CD4-positive, alpha-beta T cell (primary cell): Measurements from ENCODE around the gene PGAP3. TPM values are rescaled to one million over a fixed set of nuclear protein-coding genes. Genes with fewer than 3 reads are reported as not detected.
A peak's percentile ranks its signal among the peaks of the same experiment; 100 is the strongest.

ENCODE experiments used
- ATAC-seq: fragments of 200-7000 bp; cut with Tn5 transposase; one replicate; pipeline ENCODE4 v1.10.0; 2022; ENCODE audit warnings: mild to moderate bottlenecking; ENCODE audit not compliant: poor library complexity
- CTCF ChIA-PET: fragments of 350-600 bp; sonication (Branson Sonifier 250); formaldehyde crosslinking; loops from one replicate; lab custom pipeline; 2021; ENCODE audit warnings: antibody characterized with exemption, inconsistent platforms; lab: Charles Lee
- POLR2A ChIA-PET: fragments of 350-600 bp; sonication (Branson Sonifier 250); formaldehyde crosslinking; loops from one replicate; lab custom pipeline; 2021; ENCODE audit warnings: antibody characterized with exemption, inconsistent platforms; lab: Charles Lee
- DNase-seq, 14 experiments: peaks; one replicate each; pipeline ENCODE4 v3.0.0-alpha.2; 2013 to 2020; ENCODE audit warnings: mixed read lengths in 2 of 14
- H3K27ac ChIP-seq, 2 donors: one replicate each; pipeline versions ENCODE4 v1.5.1 to v1.7.0; 2013; ENCODE audit warnings: low read length in 2 of 2, low read depth in 1 of 2, mild to moderate bottlenecking in 1 of 2
- H3K27me3 ChIP-seq, 2 experiments: 1 replicate in 1 of 2; 2 replicates in 1 of 2; pipeline versions ENCODE4 v1.6.1 to v1.7.0; 2013; ENCODE audit warnings: low read length in 2 of 2, control low read depth in 1 of 2, mild to moderate bottlenecking in 1 of 2, moderate library complexity in 1 of 2; ENCODE audit not compliant: insufficient read depth in 2 of 2, control insufficient read depth in 1 of 2
- H3K36me3 ChIP-seq: one replicate; pipeline ENCODE4 v1.6.1; 2013; ENCODE audit warnings: low read length, control low read depth; ENCODE audit not compliant: insufficient read depth
- H3K4me1 ChIP-seq: one replicate; pipeline ENCODE4 v1.6.1; 2013; ENCODE audit warnings: low read length, control low read depth; ENCODE audit not compliant: insufficient read depth
- H3K4me3 ChIP-seq: one replicate; pipeline ENCODE4 v1.5.1; 2013; ENCODE audit warnings: mild to moderate bottlenecking, low read length, moderate library complexity
- H3K9me3 ChIP-seq, 2 experiments: 1 replicate in 1 of 2; 2 replicates in 1 of 2; pipeline versions ENCODE4 v1.6.1 to v1.7.0; 2013; ENCODE audit warnings: low read length in 2 of 2, mild to moderate bottlenecking in 2 of 2, control low read depth in 1 of 2, moderate library complexity in 1 of 2; ENCODE audit not compliant: control insufficient read depth in 1 of 2, insufficient read depth in 1 of 2
- H3K27ac Mint-ChIP-seq: one replicate; pipeline ENCODE4 v1.8.0; 2020; ENCODE audit warnings: mixed read lengths
- H3K27me3 Mint-ChIP-seq: one replicate; pipeline ENCODE4 v1.8.0; 2021; ENCODE audit warnings: mixed read lengths
- H3K36me3 Mint-ChIP-seq: one replicate; pipeline ENCODE4 v1.8.0; 2021; ENCODE audit warnings: low read depth, mixed read lengths
- H3K4me1 Mint-ChIP-seq: one replicate; pipeline ENCODE4 v1.8.0; 2021; ENCODE audit warnings: low read depth, mixed read lengths
- H3K4me3 Mint-ChIP-seq: one replicate; pipeline ENCODE4 v1.8.0; 2020; ENCODE audit warnings: mild to moderate bottlenecking, mixed read lengths
- H3K9me3 Mint-ChIP-seq: one replicate; pipeline ENCODE4 v1.8.0; 2020; ENCODE audit warnings: mixed read lengths
- CTCF ChIP-seq: fragments of 200-600 bp; IDR thresholded peaks from one replicate; pipeline ENCODE4 v1.8.0; 2022; ENCODE audit warnings: antibody characterized with exemption, mild to moderate bottlenecking
- intact Hi-C, 2 experiments: fragments of 100-400 bp; cut with DNase I in 1 of 2; cut with micrococcal nuclease in 1 of 2; formaldehyde crosslinking; loops; one replicate each; pipeline versions ENCODE4 v1.15.1 to v1.9.0; 2023 to 2025; cut with DNase I, micrococcal nuclease
- total RNA-seq, 174 experiments: library from RNA in 2 of 174; stranded (reverse) in 2 of 174; gene quantifications; one replicate each; pipeline ENCODE4 v1.2.3 and lab custom pipeline; 2021 to 2026

The PGAP3 gene
- total RNA-seq, 2 experiments from 2014 or later: 26.1 to 30.7 TPM

GRCh38 chr17:39675390-39676082 is 12.3 kb downstream of the PGAP3 start:
- H3K27me3 ChIP-seq: peaks cover under 1 to 4% of the 10 kb centered on the region in 2 experiments
- no peak overlapping the region for H3K4me3 ChIP-seq
- no peak for TF ChIP-seq CTCF
- H3K4me1 ChIP-seq: peaks cover 63% of the 10 kb centered on the region
- H3K27ac Mint-ChIP-seq: peak overlapping the region; percentile 91
- H3K27ac ChIP-seq: peak overlapping the region; percentile 44 to 52
- intact Hi-C loops: loop anchor here in 1 of 2 experiments (5.0 kb wide), 1 partner anchor 57 kb away; the partner anchor contains the start of gene MIEN1
- CTCF ChIA-PET: interaction anchor here (1.5 to 1.6 kb wide), 2 partner anchors 54 to 55 kb away, joined by 3 to 7 read pairs; partner anchors contain the start of gene MIEN1
- H3K4me3 Mint-ChIP-seq: peak overlapping the region; percentile 49
- H3K27me3 Mint-ChIP-seq: peaks cover 7% of the 10 kb centered on the region
- POLR2A ChIA-PET: interaction anchor here (0.9 to 5.3 kb wide), 2 partner anchors 12 to 54 kb away, joined by 3 to 23 read pairs; partner anchors contain the start of gene PGAP3
- no peaks in the 10 kb centered on the region for H3K36me3 ChIP-seq
- DNase-seq (no peak), ATAC-seq (no peak)
- H3K36me3 Mint-ChIP-seq: peaks cover 11% of the 10 kb centered on the region
- H3K9me3 Mint-ChIP-seq: no peaks in the 10 kb centered on the region
- peaks cover 63% of the 10 kb centered on the region for H3K4me1 Mint-ChIP-seq
- no peaks in the 10 kb centered on the region for H3K9me3 ChIP-seq

GRCh38 chr17:39674702-39675389 is 13.0 kb downstream of the PGAP3 start:
- no peak overlapping the region for H3K27ac ChIP-seq
- H3K4me3 ChIP-seq: no peak overlapping the region
- peaks cover 56% of the 10 kb centered on the region for H3K4me1 Mint-ChIP-seq
- H3K27me3 ChIP-seq: peaks cover 5 to 10% of the 10 kb centered on the region in 2 experiments
- H3K4me1 ChIP-seq: peaks cover 56% of the 10 kb centered on the region
- no peaks in the 10 kb centered on the region for H3K9me3 ChIP-seq
- ChIA-PET POLR2A (interaction anchor here (5.3 kb wide), 1 partner anchor 13 kb away, joined by 23 read pairs; the partner anchor contains the start of gene PGAP3), CTCF (interaction anchor here (1.6 kb wide), 1 partner anchor 55 kb away, joined by 3 read pairs; the partner anchor contains the start of gene MIEN1)
- peaks cover 4% of the 10 kb centered on the region for H3K36me3 Mint-ChIP-seq
- intact Hi-C loops: loop anchor here in 1 of 2 experiments (5.0 kb wide), 1 partner anchor 57 kb away; the partner anchor contains the start of gene MIEN1
- no peaks in the 10 kb centered on the region for H3K36me3 ChIP-seq
- H3K9me3 Mint-ChIP-seq: no peaks in the 10 kb centered on the region
- peaks cover 10% of the 10 kb centered on the region for H3K27me3 Mint-ChIP-seq
- H3K27ac Mint-ChIP-seq: peak overlapping the region; percentile 91
- ATAC-seq (no peak), DNase-seq (no peak)
- no peak for TF ChIP-seq CTCF
- H3K4me3 Mint-ChIP-seq: no peak overlapping the region

- H3K27me3 ChIP-seq: peaks cover 10 to 15% of the 10 kb centered on the region in 2 experiments
- CTCF ChIA-PET: interaction anchor here (1.6 kb wide), 1 partner anchor 56 kb away, joined by 3 read pairs; the partner anchor contains the start of gene MIEN1
- H3K27ac ChIP-seq: no peak overlapping the region
- POLR2A ChIA-PET: no interaction called here
- H3K27ac Mint-ChIP-seq: no peak overlapping the region
- peaks cover 10% of the 10 kb centered on the region for H3K27me3 Mint-ChIP-seq
- DNase-seq (no peak), ATAC-seq (no peak)
- H3K36me3 ChIP-seq: no peaks in the 10 kb centered on the region
- no peak overlapping the region for H3K4me3 ChIP-seq
- intact Hi-C loops: no loop called here
- no peaks in the 10 kb centered on the region for H3K9me3 Mint-ChIP-seq
- no peak for TF ChIP-seq CTCF
- no peak overlapping the region for H3K4me3 Mint-ChIP-seq
- no peaks in the 10 kb centered on the region for H3K36me3 Mint-ChIP-seq
- H3K4me1 ChIP-seq: peaks cover 52% of the 10 kb centered on the region
- peaks cover 49% of the 10 kb centered on the region for H3K4me1 Mint-ChIP-seq
- H3K9me3 ChIP-seq: no peaks in the 10 kb centered on the region
These were observed 13.7 kb downstream of the PGAP3 start for GRCh38 chr17:39674179-39674578.
